ENCODE results near the gene RERE.

Gene RERE

DNA sequence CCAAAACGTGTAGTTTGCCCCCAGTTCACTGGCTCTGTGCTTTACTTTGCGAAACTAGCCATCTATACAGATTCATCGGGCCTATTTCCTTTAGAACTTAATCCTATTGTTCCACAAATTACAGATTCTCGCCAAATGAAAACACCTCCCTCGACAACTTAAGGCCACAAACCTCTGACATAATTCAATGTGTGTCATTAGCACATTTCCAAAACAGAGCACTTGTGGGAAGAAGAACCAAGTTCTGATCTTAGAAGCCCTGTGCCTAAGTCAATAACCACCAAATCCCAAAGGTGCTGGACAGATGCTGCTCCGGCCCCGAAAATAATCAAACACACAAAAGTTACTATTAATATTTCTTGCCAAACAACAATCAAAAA is 405.6 kb downstream of the RERE start:
- no peak overlapping the region for H3K4me3 ChIP-seq (ENCODE audit: low read length)
- H3K9me3 ChIP-seq (ENCODE audit: low read length), result no peaks in the 10 kb centered on the region
- H3K36me3 ChIP-seq (ENCODE audit: insufficient read depth, low read length), result peaks cover 23% of the 10 kb centered on the region
- no peak overlapping the region for H2AFZ ChIP-seq (ENCODE audit: low read depth, low read length)
- H3K27me3 ChIP-seq (ENCODE audit: insufficient read depth, low read length), result no peaks in the 10 kb centered on the region
- peaks cover 46% of the 10 kb centered on the region for H3K4me1 ChIP-seq (ENCODE audit: insufficient read depth, low read length)

DNA sequence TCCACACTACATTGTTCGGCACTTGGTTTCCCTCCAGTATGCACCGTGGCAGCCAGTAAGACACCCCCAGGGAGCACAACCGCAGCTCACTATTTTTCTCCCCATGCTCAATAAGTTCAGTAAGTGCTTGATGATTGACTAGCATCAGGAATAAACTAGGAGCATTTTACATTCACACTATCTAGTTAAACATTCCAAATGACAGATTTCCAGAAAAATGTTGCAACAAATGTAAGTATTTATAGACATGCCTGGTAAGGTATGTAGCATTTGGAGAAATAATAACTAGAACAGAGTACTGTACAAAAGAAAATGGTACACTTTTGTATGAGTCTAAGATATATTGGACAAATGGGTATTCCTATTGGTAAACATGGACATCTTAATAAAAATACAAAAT is 406.6 kb downstream of the RERE start:
- Histone ChIP-seq H3K27me3 (ENCODE audit: insufficient read depth, low read length) (no peaks in the 10 kb centered on the region), H2AFZ (ENCODE audit: low read depth, low read length) (no peak overlapping the region), H3K4me1 (ENCODE audit: insufficient read depth, low read length) (peaks cover 47% of the 10 kb centered on the region), H3K36me3 (ENCODE audit: insufficient read depth, low read length) (peaks cover 26% of the 10 kb centered on the region), H3K4me3 (ENCODE audit: low read length) (no peak overlapping the region), H3K9me3 (ENCODE audit: low read length) (no peaks in the 10 kb centered on the region)

DNA sequence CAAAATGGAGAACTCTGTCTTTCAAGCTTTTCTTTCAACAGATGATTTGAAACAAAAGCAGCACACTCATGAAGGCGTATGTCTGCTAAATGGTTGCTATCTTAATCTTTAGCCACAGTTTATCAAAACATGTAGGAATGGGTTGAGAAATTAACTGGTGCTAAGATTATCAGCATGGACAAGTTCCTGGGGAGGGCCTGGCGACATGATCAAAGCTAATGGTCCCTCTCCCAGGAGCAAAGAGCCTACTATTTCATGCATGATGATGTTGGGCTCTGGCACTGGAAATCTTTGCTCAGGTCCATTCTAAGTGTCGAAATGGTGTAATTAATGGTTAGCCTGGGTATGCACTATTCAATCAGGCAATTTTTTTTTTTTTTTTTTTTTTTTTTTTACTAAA is 407.8 kb downstream of the RERE start:
- Histone ChIP-seq H3K36me3 (ENCODE audit: insufficient read depth, low read length) (peaks cover 30% of the 10 kb centered on the region), H3K4me3 (ENCODE audit: low read length) (no peak overlapping the region), H3K27me3 (ENCODE audit: insufficient read depth, low read length) (no peaks in the 10 kb centered on the region), H2AFZ (ENCODE audit: low read depth, low read length) (no peak overlapping the region), H3K9me3 (ENCODE audit: low read length) (no peaks in the 10 kb centered on the region), H3K4me1 (ENCODE audit: insufficient read depth, low read length) (peaks cover 47% of the 10 kb centered on the region)

DNA sequence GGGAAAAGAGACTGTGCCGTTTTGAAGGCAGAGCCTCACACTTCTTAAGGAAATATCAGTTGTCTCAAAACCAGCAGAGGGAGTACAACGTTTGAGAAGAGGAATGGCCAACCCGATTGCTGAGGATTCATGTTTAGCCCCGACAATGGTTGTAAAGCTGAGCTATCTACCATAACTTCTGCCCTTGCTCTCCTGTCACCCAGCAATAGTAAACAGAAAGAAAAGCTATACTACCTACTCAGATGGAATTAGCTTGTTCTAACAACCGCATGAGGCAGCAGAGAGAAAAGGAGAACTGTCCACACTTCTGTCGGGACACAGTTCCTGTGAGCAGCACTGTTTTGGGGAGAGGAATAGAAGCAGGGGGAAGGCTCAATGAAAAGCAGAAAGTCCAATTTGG is 408.3 kb downstream of the RERE start:
- no peaks in the 10 kb centered on the region for H3K27me3 ChIP-seq (ENCODE audit: insufficient read depth, low read length)
- H2AFZ ChIP-seq (ENCODE audit: low read depth, low read length), result no peak overlapping the region
- H3K4me3 ChIP-seq (ENCODE audit: low read length), result no peak overlapping the region
- H3K9me3 ChIP-seq (ENCODE audit: low read length), result no peaks in the 10 kb centered on the region
- peaks cover 32% of the 10 kb centered on the region for H3K36me3 ChIP-seq (ENCODE audit: insufficient read depth, low read length)
- H3K4me1 ChIP-seq (ENCODE audit: insufficient read depth, low read length), result peaks cover 47% of the 10 kb centered on the region

DNA sequence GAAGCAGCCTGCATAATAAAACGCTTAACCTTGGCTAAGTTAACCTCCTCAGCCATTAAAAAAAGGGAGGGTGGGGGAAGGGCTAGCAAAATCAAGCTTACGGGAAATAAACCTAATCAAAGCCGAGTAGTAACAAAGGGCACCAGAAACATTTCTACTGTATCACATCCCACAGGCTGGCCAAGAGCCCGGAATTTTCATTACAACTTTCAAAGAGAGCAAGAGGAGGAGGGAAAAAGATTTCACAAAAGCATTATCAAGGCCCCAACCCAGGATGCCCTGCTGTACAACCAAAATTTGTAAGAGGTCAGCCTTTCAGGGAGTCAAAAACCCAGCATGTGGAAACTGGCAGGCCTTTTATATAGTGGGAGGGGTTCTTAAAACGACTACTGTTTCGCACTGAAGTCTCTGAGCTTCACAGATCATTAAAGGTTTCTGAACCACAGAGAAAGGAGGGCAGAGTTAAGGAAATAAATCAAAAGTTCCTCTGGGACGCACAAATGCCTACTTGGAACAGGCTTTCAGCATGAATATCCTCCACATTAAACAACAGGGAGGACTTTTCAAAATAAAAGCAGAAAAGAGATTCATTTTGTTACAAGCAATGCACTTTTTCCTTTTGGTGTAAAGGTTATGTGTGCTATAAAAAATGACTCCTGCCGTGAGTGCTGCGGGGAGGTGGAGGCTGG is 409.1 kb downstream of the RERE start:
- Histone ChIP-seq H3K9me3 (ENCODE audit: low read length) (no peaks in the 10 kb centered on the region), H2AFZ (ENCODE audit: low read depth, low read length) (no peak overlapping the region), H3K27me3 (ENCODE audit: insufficient read depth, low read length) (no peaks in the 10 kb centered on the region), H3K36me3 (ENCODE audit: insufficient read depth, low read length) (peaks cover 29% of the 10 kb centered on the region), H3K4me1 (ENCODE audit: insufficient read depth, low read length) (peaks cover 47% of the 10 kb centered on the region), H3K4me3 (ENCODE audit: low read length) (no peak overlapping the region)

DNA sequence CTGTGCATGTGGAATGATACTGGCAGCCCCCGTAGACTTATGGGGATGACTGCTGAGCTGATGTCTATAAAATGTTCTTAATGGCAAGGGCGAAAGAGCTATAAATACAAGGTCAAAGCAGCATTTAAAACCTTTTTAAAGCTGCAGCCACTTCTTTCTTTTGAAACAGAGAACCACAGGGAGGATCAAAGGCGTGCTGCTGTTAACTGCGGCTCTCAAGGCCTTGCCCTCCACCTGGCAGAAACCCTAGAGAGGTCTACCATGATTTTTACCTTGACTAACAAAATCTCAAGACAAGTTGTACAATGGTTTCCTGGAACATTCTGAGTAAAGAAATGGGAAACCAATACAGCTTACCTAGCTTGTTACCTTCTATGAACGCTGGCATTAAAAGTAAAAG is 409.8 kb downstream of the RERE start:
- H3K36me3 ChIP-seq (ENCODE audit: insufficient read depth, low read length), result peaks cover 28% of the 10 kb centered on the region

DNA sequence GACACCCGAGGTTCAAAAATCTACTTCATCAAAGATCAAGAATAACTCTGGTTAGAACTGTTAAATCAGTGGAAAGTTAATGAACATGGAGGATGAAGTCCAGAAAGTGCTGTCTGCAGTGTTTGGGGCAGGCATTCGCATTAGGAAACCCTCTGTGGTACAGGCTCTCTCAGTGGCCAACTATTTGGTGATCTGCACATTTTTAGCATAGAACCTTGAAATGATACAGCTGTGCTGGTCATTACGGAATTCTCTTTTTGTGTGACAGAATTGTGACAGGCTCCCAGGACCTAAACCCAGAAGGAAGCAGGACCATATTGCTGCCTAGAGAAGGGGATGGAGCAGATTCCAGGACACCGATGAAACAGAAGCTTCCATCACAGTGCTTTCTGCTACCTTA is 410.5 kb downstream of the RERE start:
- Histone ChIP-seq H3K4me3 (ENCODE audit: low read length) (no peak overlapping the region), H2AFZ (ENCODE audit: low read depth, low read length) (no peak overlapping the region), H3K4me1 (ENCODE audit: insufficient read depth, low read length) (peaks cover 47% of the 10 kb centered on the region), H3K27me3 (ENCODE audit: insufficient read depth, low read length) (no peaks in the 10 kb centered on the region), H3K9me3 (ENCODE audit: low read length) (peaks cover 3% of the 10 kb centered on the region), H3K36me3 (ENCODE audit: insufficient read depth, low read length) (peaks cover 30% of the 10 kb centered on the region)

More for the DNA sequence above, 409.8 kb downstream of the RERE start:
- peaks cover 47% of the 10 kb centered on the region for H3K4me1 ChIP-seq (ENCODE audit: insufficient read depth, low read length)
- H3K4me3 ChIP-seq (ENCODE audit: low read length), result no peak overlapping the region
- no peaks in the 10 kb centered on the region for H3K9me3 ChIP-seq (ENCODE audit: low read length)
- no peaks in the 10 kb centered on the region for H3K27me3 ChIP-seq (ENCODE audit: insufficient read depth, low read length)
- H2AFZ ChIP-seq (ENCODE audit: low read depth, low read length), result no peak overlapping the region

DNA sequence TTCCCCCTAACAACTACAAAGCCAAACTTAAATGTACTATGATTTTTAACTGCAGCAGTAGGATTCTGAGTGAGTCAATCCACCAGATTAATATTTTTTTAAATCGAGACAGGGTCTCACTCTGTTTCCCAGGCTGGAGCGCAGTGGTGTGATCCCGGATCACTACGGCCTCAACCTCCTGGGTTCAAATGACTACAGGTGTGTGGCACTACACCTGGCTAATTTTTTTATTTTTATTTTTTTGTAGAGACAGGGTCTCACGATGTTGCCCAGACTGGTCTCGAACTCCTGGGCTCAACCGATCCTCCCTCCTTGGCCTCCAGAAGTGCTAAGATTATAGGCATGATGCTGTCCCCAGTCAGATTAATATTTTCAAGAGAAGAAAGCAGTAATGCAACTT is 411.4 kb downstream of the RERE start:
- Histone ChIP-seq H3K4me1 (ENCODE audit: insufficient read depth, low read length) (peaks cover 44% of the 10 kb centered on the region), H3K4me3 (ENCODE audit: low read length) (no peak overlapping the region), H3K27me3 (ENCODE audit: insufficient read depth, low read length) (no peaks in the 10 kb centered on the region), H2AFZ (ENCODE audit: low read depth, low read length) (no peak overlapping the region), H3K9me3 (ENCODE audit: low read length) (peaks cover 3% of the 10 kb centered on the region), H3K36me3 (ENCODE audit: insufficient read depth, low read length) (peaks cover 37% of the 10 kb centered on the region)

DNA sequence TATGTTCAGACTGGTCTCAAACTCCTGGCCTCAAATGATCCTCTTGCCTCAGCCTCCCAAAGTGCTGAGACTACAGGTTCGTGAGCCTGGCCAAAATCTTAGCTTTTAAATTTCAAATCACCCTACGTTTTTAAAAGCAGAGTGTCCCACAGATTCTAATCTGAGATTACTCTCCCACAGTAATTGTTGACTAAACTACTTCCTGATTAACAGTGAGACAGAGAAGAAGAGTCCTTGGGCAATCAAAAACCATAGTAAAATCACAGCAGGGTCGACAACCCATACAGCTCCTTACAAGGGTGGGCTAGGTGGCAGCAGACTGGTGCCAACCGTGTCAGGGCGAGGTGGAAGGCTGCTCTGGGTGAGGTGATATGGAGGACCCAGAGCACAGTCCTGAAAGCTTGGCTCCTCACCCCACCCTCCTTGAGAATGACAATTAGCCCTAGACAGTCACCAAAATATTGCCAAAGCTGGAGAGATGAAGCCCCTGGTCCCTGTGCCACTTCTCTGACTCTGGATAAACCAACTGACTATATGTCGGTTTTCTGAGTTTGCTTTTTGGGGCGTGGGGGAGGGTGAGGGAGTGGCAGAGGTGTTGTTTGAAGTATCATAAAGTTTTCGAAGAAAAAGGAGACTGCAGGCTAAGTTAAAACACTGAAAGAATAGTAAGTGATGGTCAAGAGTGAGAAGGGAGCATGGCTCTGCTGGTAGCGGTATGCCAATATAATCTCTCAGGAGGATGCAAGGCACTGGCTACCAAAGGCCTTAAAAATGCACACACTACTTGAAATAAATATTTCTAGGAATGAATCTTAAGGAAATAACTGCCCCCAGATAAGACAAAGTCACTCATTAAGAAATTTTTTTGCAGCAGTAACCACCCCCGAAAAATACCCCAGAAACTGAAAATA is 412.7 kb downstream of the RERE start:
- no peak overlapping the region for H2AFZ ChIP-seq (ENCODE audit: low read depth, low read length)
- H3K9me3 ChIP-seq (ENCODE audit: low read length), result peaks cover 3% of the 10 kb centered on the region
- no peaks in the 10 kb centered on the region for H3K27me3 ChIP-seq (ENCODE audit: insufficient read depth, low read length)
- no peak overlapping the region for H3K4me3 ChIP-seq (ENCODE audit: low read length)
- H3K36me3 ChIP-seq (ENCODE audit: insufficient read depth, low read length), result peaks cover 33% of the 10 kb centered on the region
- H3K4me1 ChIP-seq (ENCODE audit: insufficient read depth, low read length), result peaks cover 31% of the 10 kb centered on the region

DNA sequence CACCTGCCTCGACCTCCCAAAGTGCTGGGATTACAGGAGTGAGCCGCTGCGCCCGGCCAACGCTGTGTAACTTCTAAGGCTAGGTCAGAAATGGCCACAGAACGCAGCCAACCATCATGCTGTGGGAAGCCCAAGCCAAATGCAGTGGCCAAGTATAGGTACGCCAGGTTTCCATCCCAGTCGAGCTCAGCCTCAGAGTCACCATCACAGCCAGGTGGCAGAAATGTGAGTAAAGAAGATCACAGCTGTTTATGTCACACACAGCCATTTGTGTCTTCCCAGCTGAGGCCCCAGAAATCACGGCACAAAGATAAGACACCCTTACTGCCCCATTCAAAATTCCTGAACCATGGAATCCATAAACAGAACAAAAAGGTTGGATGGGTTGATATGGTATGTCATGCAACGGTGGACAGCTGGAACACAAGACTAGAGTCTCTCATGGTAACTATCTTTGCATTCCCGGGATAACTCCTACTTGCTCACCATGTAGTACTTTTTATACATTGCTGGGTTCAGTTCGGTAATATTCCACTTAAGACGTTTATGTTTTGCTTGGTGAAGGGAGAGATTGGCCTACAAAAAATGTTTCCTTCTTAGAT is 415.2 kb downstream of the RERE start:
- H3K27me3 ChIP-seq (ENCODE audit: insufficient read depth, low read length), result no peaks in the 10 kb centered on the region
- no peak overlapping the region for H3K4me3 ChIP-seq (ENCODE audit: low read length)
- H3K9me3 ChIP-seq (ENCODE audit: low read length), result peaks cover 3% of the 10 kb centered on the region
- peaks cover 35% of the 10 kb centered on the region for H3K36me3 ChIP-seq (ENCODE audit: insufficient read depth, low read length)
- H3K4me1 ChIP-seq (ENCODE audit: insufficient read depth, low read length), result peaks cover 18% of the 10 kb centered on the region
- H2AFZ ChIP-seq (ENCODE audit: low read depth, low read length), result no peak overlapping the region

DNA sequence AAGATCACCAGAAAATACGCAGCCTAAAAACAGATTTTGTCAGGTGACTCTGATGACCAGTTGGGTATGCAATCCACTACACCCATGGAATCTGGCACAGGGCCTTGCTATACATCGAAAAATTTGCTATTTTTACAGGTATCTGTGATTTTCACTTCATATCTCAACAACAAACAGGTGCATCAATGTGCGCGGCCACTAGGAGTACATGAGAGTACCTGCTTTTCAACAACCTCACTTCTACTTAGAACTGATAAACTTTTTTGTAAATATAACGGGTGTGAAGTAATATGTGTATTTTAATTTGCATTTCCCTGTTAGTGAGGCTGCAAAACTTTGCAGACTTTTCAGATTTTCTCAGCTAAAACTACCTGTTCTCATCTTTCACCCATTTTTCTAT is 418.8 kb downstream of the RERE start:
- H3K9me3 ChIP-seq (ENCODE audit: low read length), result peaks cover 3% of the 10 kb centered on the region
- no peak overlapping the region for H2AFZ ChIP-seq (ENCODE audit: low read depth, low read length)
- peaks cover 17% of the 10 kb centered on the region for H3K36me3 ChIP-seq (ENCODE audit: insufficient read depth, low read length)
- no peaks in the 10 kb centered on the region for H3K27me3 ChIP-seq (ENCODE audit: insufficient read depth, low read length)
- H3K4me1 ChIP-seq (ENCODE audit: insufficient read depth, low read length), result peaks cover 32% of the 10 kb centered on the region
- no peak overlapping the region for H3K4me3 ChIP-seq (ENCODE audit: low read length)

DNA sequence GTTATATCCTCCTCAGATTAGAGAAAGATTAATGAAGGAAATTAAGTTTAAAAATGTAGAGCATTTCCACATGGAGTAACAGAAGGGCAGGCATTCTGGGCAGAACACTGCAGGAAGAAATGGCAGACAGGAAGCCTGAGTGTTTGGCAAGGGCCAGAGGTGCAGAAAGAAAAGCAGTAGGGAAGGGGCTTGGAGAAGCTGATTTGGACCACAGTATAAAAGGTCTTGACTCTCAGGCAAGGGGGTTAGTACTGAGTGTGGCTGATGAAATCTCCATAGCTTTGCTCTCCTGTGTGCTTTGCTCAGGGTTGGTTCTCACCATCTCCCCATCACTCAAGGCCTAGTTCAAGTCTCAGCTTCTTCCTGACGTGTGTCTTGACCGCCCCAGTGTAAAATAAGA is 419.4 kb downstream of the RERE start:
- Histone ChIP-seq H2AFZ (ENCODE audit: low read depth, low read length) (no peak overlapping the region), H3K4me1 (ENCODE audit: insufficient read depth, low read length) (peaks cover 32% of the 10 kb centered on the region), H3K36me3 (ENCODE audit: insufficient read depth, low read length) (peaks cover 19% of the 10 kb centered on the region), H3K27me3 (ENCODE audit: insufficient read depth, low read length) (no peaks in the 10 kb centered on the region), H3K4me3 (ENCODE audit: low read length) (no peak overlapping the region), H3K9me3 (ENCODE audit: low read length) (peaks cover 3% of the 10 kb centered on the region)

DNA sequence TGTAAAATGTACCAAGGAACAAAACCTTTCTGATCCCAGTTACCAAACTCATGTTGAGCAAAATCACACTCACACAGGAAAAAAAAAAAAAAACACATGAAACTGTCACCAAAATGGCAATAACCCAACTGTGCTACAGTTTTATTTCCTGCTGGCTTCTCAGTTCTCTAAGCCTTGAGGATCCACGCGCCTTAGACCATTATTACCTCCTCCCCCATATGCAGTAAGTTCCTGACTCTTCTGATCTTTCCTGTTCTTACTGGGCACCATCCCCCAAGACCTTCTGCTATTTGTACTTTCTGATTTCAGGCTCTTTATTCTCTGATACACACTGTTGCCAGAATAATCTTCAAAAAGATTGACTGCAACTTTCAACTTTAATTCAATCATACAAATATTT is 419.9 kb downstream of the RERE start:
- Histone ChIP-seq H3K36me3 (ENCODE audit: insufficient read depth, low read length) (peaks cover 20% of the 10 kb centered on the region), H2AFZ (ENCODE audit: low read depth, low read length) (no peak overlapping the region), H3K4me1 (ENCODE audit: insufficient read depth, low read length) (peaks cover 32% of the 10 kb centered on the region), H3K9me3 (ENCODE audit: low read length) (peaks cover 3% of the 10 kb centered on the region), H3K27me3 (ENCODE audit: insufficient read depth, low read length) (no peaks in the 10 kb centered on the region), H3K4me3 (ENCODE audit: low read length) (no peak overlapping the region)

Data from neuron (in vitro differentiated cells).